GM21737 (cell line): ENCODE results near the gene MAP2K5.
"Not testable (repeated sequence)": the region's sequence is repeated elsewhere in the genome, so short reads cannot be mapped to it uniquely, and the experiment has no call there.

Source experiments
- ATAC-seq: cut with Tn5 transposase; IDR thresholded peaks from one replicate; pipeline ENCODE4 v1.9.1; 2021; ENCODE audit warnings: mild to moderate bottlenecking, moderate library complexity; ENCODE audit not compliant: unreplicated experiment

MAP2K5 gene

DNA sequence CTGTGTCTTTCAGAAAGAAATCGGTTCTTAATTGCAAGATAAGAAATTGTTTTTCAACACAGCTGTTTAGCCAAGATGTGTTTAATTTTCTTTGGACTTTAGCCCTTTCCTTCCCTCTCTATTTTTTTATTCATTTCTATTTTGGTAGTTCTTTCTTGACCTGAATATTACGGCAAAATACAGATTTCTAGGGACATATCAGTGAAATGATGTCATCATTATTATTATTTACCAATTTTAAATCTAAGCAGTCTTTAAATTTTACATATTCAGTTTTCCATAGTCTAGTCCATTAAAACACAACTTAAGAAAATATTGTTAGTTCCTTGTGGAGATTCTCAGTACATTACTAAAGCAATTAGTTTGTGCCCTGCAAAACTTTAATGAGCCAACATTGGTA is 104.3 kb downstream of the MAP2K5 start:
- no peak for ATAC-seq

DNA sequence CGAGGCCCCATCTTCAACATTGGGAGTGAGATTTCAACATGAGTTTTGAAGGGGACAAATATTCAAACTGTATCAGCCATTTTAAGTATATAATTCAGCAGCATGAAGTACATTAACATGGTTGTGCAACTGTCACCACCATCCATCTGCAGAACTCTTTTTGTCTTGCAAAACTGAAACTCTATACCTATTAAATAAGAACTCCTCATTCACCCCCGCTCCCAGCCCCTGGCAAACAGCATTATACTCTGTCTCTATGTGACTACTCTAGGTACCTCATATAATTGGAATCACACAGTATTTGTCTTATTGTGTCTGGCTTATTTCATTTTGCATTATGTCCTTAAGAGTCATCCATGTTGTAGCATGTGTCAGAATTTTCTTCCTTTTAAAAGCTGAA is 110.1 kb downstream of the MAP2K5 start:
- ATAC-seq: no peak

DNA sequence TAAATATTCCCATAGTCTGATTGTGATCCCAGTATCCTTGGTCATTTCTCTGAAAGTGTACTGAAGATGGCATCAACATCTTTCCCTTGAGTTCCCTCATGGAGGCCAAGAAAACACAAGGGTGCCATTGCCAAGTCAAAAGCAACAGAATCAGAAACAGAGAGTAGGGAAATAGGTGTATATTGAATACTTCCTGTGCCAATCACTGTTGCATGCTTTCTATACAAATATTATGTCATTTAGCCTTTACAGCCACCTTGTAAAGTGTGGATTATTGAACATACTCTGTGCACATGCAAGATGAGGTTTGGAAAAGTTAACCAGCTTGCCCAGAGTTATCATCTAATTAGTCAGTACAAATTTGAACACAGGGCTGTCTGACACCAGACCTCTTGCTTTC is 117.9 kb downstream of the MAP2K5 start:
- no peak for ATAC-seq

GRCh38 chr15:67660874-67661606 is 118.5 kb downstream of the MAP2K5 start:
- ATAC-seq: no peak

GRCh38 chr15:67670647-67671305 is 128.3 kb downstream of the MAP2K5 start:
- no peak for ATAC-seq

DNA sequence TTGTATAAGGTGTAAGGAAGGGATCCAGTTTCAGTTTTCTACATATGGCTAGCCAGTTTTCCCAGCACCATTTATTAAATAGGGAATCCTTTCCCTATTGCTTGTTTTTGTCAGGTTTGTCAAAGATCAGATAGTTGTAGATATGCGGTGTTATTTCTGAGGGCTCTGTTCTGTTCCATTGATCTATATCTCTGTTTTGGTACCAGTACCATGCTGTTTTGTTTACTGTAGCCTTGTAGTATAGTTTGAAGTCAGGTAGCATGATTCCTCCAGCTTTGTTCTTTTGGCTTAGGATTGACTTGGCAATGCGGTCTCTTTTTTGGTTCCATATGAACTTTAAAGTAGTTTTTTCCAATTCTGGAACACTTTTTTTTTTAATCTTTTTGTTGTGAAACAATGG is 130.3 kb downstream of the MAP2K5 start:
- not testable (repeated sequence) for ATAC-seq

- no peak for ATAC-seq
These were observed 132.5 kb downstream of the MAP2K5 start for GRCh38 chr15:67674983-67675382.

GRCh38 chr15:67678089-67678488 is 135.6 kb downstream of the MAP2K5 start:
- no peak for ATAC-seq

DNA sequence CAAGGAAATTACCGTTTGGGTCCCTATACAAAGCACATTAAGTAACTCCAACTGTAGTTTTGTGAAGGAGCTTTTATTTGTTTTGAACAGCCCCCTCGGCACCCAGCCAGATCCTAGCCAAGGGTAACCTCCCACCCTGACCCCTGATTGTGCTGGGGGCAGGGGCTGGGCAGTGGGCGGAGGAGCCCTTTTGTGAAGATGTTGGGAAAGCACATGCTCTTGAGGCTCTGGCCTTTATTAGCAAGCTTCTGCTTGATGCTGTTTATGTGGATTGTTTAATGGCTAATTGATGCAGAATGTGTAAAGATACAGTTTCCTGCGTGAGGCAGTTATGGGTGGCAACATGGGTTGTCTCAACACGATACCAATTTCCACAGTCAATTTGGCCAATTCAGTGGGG is 136.5 kb downstream of the MAP2K5 start:
- no peak for ATAC-seq

DNA sequence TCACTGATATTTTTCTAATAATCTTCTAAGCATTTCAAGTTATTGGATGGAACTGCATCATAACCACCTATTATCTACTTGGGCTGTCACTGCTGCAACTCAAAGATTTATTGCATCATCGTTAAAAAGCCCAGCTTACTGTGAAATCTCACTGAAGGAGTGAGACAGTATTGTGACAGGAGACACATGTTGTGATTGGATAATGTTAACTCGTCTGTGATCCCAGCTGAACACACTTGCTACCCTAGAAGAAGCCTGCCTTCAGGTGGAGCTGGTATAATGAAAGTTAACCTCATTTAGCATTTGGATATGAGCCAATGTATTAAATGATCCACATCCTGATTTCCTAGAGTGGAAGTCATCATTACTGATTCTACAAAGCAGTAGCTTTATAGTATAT is 138.1 kb downstream of the MAP2K5 start:
- no peak for ATAC-seq

- ATAC-seq: no peak
These were observed 142.6 kb downstream of the MAP2K5 start for GRCh38 chr15:67685008-67685599.

DNA sequence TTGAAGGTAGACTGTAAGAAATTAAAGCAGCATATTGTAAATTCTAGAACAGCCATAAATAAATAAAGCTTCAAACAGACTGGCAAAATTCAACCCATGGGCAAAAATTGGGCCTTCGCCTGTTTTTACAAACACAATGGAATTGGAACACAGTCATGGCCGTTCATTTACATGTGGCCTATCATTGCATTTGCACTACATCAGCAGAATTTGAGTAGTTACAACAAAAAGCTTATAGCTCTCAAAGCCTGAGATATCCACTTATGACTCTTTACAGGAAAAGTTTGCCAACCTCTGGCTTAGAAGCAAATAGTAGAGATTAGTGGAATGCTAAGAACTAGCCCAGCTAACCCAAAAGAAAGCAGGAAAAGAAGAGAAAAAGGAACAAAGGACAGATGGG is 143.2 kb downstream of the MAP2K5 start:
- ATAC-seq: no peak

- ATAC-seq: no peak
These were observed 148.4 kb downstream of the MAP2K5 start for GRCh38 chr15:67690936-67691335.

- no peak for ATAC-seq
These were observed 148.9 kb downstream of the MAP2K5 start for GRCh38 chr15:67691450-67691849.

- ATAC-seq: no peak
These were observed 150.1 kb downstream of the MAP2K5 start for GRCh38 chr15:67692573-67692972.

DNA sequence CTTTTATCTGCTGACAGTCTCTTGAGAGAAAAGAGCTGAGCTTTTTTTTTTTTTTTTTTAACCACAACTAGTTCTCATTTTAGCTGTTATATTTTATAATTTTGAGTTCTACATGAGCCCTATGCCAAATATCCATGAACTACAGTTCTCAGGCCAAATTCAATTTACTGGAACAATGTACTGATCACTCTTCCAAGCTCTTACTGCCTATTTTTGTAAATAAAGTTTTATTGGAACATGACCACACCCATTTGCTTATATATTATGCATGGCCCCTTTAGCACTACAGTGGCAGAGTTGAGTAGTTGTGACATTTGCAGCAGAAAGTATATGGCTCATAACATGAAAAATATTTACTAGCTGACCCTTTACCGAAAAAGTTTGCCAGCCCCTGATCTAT is 153.6 kb downstream of the MAP2K5 start:
- no peak for ATAC-seq

GRCh38 chr15:67700023-67700422 is 157.5 kb downstream of the MAP2K5 start:
- ATAC-seq: no peak

- ATAC-seq: no peak
These were observed 159.2 kb downstream of the MAP2K5 start for GRCh38 chr15:67701669-67702068.

- no peak for ATAC-seq
These were observed 165.2 kb downstream of the MAP2K5 start for GRCh38 chr15:67707520-67708283.

DNA sequence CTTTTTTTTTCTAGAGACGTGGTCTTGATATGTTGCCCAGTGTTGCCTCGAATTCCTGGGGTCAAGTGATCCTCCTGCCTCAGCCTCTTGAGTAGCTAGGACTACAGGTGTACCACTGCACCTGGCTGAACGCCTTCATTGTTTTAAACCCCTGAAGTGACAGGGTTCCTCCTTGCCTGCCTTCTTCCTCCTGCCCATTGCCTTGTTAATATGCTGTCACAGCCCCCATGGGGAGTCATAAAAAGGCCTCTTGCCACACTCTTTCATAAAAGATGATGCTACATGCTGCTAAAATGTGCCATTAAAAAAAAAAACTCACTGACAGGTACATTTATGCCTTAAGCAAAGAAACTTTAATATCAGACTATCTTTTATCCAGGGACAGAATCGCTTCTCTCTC is 166.0 kb downstream of the MAP2K5 start:
- ATAC-seq: no peak

DNA sequence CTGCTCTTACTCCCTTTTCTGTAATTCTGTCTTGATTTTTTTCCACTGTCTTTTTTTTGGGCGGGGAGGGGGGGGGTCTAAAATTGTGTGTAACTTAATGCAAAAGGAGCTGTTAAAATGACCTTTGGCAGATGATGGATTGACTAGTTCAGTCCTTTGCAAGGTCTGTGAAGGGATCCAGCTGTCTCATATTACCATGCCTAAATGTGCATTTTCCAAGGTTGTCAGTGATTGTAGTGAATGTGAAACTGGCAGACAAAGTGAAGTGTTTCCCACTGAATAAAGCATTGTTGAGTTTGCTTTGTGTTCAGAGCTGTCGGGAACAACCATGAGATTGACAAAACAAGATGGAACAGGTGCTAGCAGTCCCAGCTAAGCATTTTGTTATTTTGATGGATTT is 172.7 kb downstream of the MAP2K5 start:
- no peak for ATAC-seq

DNA sequence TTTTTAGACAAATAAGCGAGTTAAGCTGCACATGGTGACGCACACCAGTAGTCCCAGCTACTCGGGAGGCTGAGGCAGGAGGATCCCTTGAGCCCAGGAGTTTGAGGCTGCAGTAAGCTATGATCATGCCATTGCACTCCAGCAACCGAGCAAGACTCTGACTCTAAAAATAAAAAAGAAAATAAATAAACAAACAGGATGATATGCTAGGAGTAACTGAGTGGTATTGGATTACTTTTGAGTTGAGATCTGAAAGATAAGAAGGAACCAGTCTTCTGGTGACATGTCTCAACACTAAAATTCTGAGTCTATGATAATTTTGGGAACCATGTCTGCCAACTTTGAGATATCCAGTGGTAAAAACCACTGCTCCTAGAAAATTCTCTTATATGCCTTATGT is 173.7 kb downstream of the MAP2K5 start:
- ATAC-seq: no peak
